ENCODE measurements around the gene PPIL3.

Gene PPIL3

GRCh38 chr2:200860092-200860795 lies 28.6 kb downstream of the PPIL3 start:
- DNase-seq: no peak

GRCh38 chr2:200856806-200857205 lies 32.1 kb downstream of the PPIL3 start:
- DNase-seq: no peak

GRCh38 chr2:200852605-200853004 lies 36.3 kb downstream of the PPIL3 start:
- no peak for DNase-seq

GRCh38 chr2:200851398-200852248 lies 37.3 kb downstream of the PPIL3 start:
- no peak for DNase-seq

- no peak for DNase-seq
Observed at GRCh38 chr2:200850512-200851256, 38.2 kb downstream of the PPIL3 start.

GRCh38 chr2:200847939-200848338 lies 40.9 kb downstream of the PPIL3 start:
- DNase-seq: no peak

GRCh38 chr2:200847269-200847668 lies 41.6 kb downstream of the PPIL3 start:
- DNase-seq: no peak

- DNase-seq: no peak
Observed at GRCh38 chr2:200845669-200846325, 43.1 kb downstream of the PPIL3 start.

- DNase-seq: no peak
Observed at GRCh38 chr2:200845194-200845593, 43.7 kb downstream of the PPIL3 start.

GRCh38 chr2:200843993-200844948 lies 44.6 kb downstream of the PPIL3 start:
- no peak for DNase-seq

GRCh38 chr2:200839513-200839912 lies 49.4 kb downstream of the PPIL3 start:
- DNase-seq: no peak

GRCh38 chr2:200834701-200835100 lies 54.2 kb downstream of the PPIL3 start:
- DNase-seq: no peak

GRCh38 chr2:200829258-200829655 lies 59.6 kb downstream of the PPIL3 start:
- DNase-seq: no peak

- no peak for DNase-seq
Observed at GRCh38 chr2:200828572-200829257, 60.2 kb downstream of the PPIL3 start.

- no peak for DNase-seq
Observed at GRCh38 chr2:200828104-200828503, 60.8 kb downstream of the PPIL3 start.

GRCh38 chr2:200821686-200822245 lies 67.1 kb downstream of the PPIL3 start:
- DNase-seq: no peak
